ENCODE results near the gene IRGC. TPM values are rescaled to one million over a fixed set of nuclear protein-coding genes. Genes with fewer than 3 reads are reported as not detected.

IRGC gene
- total RNA-seq, 4 donors from 2014 or later, result not detected

- TF ChIP-seq POLR2AphosphoS5 (IDR thresholded peaks at IDR 0.05) (no peak), POLR2A (IDR thresholded peaks at IDR 0.05) (no peak), CTCF (IDR thresholded peaks at IDR 0.05) (no peak)
- no peaks in the 10 kb centered on the region for H3K9me3 ChIP-seq
- H3K36me3 ChIP-seq, result peaks cover 0 to 36% (median 10%) of the 10 kb centered on the region in 4 donors
- in situ Hi-C loops (cut with MboI; ENCODE audit: low pct_ligation_motif_present in 1 of 4, low pct_unique_long_range_greater_than_20kb in 1 of 4, low sequenced_read_pairs in 3 of 4) (no loop called here), intact Hi-C loops (cut with DNase I; ENCODE audit: low total_unique reads) (loop anchor here (5.0 kb wide), 1 partner anchor 866 kb away; no protein-coding TSS in a partner anchor)
- H3K4me1 ChIP-seq, result peaks cover 0 to 26% (median 20%) of the 10 kb centered on the region in 4 donors
- no peak overlapping the region for H3K27ac ChIP-seq
- DNase-seq, result no peak
- H3K27me3 ChIP-seq, result no peaks in the 10 kb centered on the region
- H3K4me3 ChIP-seq, result no peak overlapping the region
Observed at GRCh38 chr19:43735957-43736356, 20.1 kb downstream of the IRGC start.

- Histone ChIP-seq H3K36me3 (peaks cover 0 to 30% (median 0%) of the 10 kb centered on the region in 4 donors), H3K9me3 (no peaks in the 10 kb centered on the region), H3K27me3 (no peaks in the 10 kb centered on the region), H3K4me3 (no peak overlapping the region), H3K4me1 (peaks cover 0 to 26% (median 20%) of the 10 kb centered on the region in 4 donors), H3K27ac (peak overlapping the region; percentile 81 to 90 (median 88))
- in situ Hi-C loops (cut with MboI; ENCODE audit: low pct_ligation_motif_present in 1 of 4, low pct_unique_long_range_greater_than_20kb in 1 of 4, low sequenced_read_pairs in 3 of 4), result no loop called here
- TF ChIP-seq EP300 (IDR thresholded peaks at IDR 0.05; ENCODE audit: low read depth) (no peak), POLR2AphosphoS5 (IDR thresholded peaks at IDR 0.05) (peak; percentile 4 to 41 (median 24)), CTCF (IDR thresholded peaks at IDR 0.05) (no peak), POLR2A (IDR thresholded peaks at IDR 0.05) (no peak)
- peak; percentile 66 for DNase-seq
- intact Hi-C loops (cut with DNase I; ENCODE audit: low total_unique reads), result loop anchor here (5.0 kb wide), 1 partner anchor 864 kb away; no protein-coding TSS in a partner anchor
- 44 to 94% methylated on average over 2 to 5 of the region's 5 CpGs for WGBS, 2 donors (ENCODE audit: low coverage in 1 of 2)
Observed at GRCh38 chr19:43738780-43739211, 22.9 kb downstream of the IRGC start.

GRCh38 chr19:43739439-43740235, 23.8 kb downstream of the IRGC start:
- in situ Hi-C loops (cut with MboI; ENCODE audit: low pct_ligation_motif_present in 1 of 4, low pct_unique_long_range_greater_than_20kb in 1 of 4, low sequenced_read_pairs in 3 of 4), result loop anchor here in 2 of 4 donors (5.0 kb wide), 1 partner anchor 48 kb away; no protein-coding TSS in a partner anchor
- Histone ChIP-seq H3K27ac (peak overlapping the region; percentile 81 to 90 (median 88)), H3K27me3 (no peaks in the 10 kb centered on the region), H3K9me3 (no peaks in the 10 kb centered on the region), H3K4me1 (peaks cover 0 to 27% (median 20%) of the 10 kb centered on the region in 4 donors), H3K36me3 (peaks cover 0 to 30% (median 0%) of the 10 kb centered on the region in 4 donors), H3K4me3 (no peak overlapping the region)
- intact Hi-C loops (cut with DNase I; ENCODE audit: low total_unique reads), result loop anchor here (5.0 kb wide), 1 partner anchor 863 kb away; no protein-coding TSS in a partner anchor
- WGBS, 2 donors (ENCODE audit: low coverage in 1 of 2), result 54 to 78% methylated on average over 7 to 16 of the region's 16 CpGs
- TF ChIP-seq POLR2AphosphoS5 (IDR thresholded peaks at IDR 0.05) (peak; percentile 36 to 94 (median 87)), CTCF (IDR thresholded peaks at IDR 0.05) (peak in 1 of 5 experiments; percentile 18), EP300 (IDR thresholded peaks at IDR 0.05; ENCODE audit: low read depth) (peak; percentile 12), POLR2A (IDR thresholded peaks at IDR 0.05) (peak; percentile 79)
- DNase-seq, result peak; percentile 87

- Histone ChIP-seq H3K9me3 (no peaks in the 10 kb centered on the region), H3K27ac (peak overlapping the region; percentile 81 to 90 (median 88)), H3K36me3 (peaks cover 0 to 31% (median 0%) of the 10 kb centered on the region in 4 donors), H3K27me3 (no peaks in the 10 kb centered on the region), H3K4me3 (no peak overlapping the region), H3K4me1 (peaks cover 0 to 38% (median 21%) of the 10 kb centered on the region in 4 donors)
- in situ Hi-C loops (cut with MboI; ENCODE audit: low pct_ligation_motif_present in 1 of 4, low pct_unique_long_range_greater_than_20kb in 1 of 4, low sequenced_read_pairs in 3 of 4), result loop anchor here in 2 of 4 donors (5.0 kb wide), 1 partner anchor 46 kb away; no protein-coding TSS in a partner anchor
- TF ChIP-seq POLR2A (IDR thresholded peaks at IDR 0.05), result no peak
- no peak for TF ChIP-seq CTCF (IDR thresholded peaks at IDR 0.05)
- TF ChIP-seq POLR2AphosphoS5 (IDR thresholded peaks at IDR 0.05), result no peak
- TF ChIP-seq EP300 (IDR thresholded peaks at IDR 0.05; ENCODE audit: low read depth), result no peak
- DNase-seq, result no peak
- 82 to 85% methylated on average over 10 of the region's 10 CpGs for WGBS, 2 donors (ENCODE audit: low coverage in 1 of 2)
- intact Hi-C loops (cut with DNase I; ENCODE audit: low total_unique reads), result no loop called here
Observed at GRCh38 chr19:43741075-43741825, 25.4 kb downstream of the IRGC start.

All from transverse colon (tissue), 4 donors.